Endometrium (tissue), 2 donors: Measurements from ENCODE around the gene BTG4.

ENCODE experiments used
- FAIRE-seq: peaks from 2 replicates; lab custom pipeline; 2012; peaks lifted over from hg19 to GRCh38; lab: Jason Lieb, UNC
- donor health status: control.
- donor health status: control.

Gene BTG4

DNA sequence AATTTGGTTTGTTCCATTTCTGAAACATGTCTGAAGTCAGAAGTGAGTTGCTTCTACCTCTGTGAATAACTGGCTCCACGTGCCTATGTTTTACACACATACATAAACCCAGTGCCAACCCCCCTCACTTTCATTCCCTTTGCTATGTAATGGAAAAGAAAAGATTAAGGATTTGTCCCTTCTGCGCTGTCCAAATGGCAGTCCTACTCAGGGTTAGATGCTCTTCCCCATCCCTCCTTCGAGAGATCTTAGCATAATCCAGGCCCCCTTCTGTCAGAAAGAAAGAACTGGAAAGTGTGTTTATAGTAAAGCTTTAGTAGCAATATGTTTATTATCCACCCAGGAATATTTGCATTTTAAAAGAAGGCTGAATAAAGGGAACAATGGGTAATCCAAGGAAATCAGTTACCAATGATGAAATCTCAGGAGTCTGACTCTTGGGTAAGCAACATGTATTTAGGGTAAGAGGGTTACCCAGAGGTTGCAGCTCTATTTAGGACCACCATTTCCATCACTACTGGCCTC, 25.2 kb upstream of the BTG4 start:
- FAIRE-seq = no peak

DNA sequence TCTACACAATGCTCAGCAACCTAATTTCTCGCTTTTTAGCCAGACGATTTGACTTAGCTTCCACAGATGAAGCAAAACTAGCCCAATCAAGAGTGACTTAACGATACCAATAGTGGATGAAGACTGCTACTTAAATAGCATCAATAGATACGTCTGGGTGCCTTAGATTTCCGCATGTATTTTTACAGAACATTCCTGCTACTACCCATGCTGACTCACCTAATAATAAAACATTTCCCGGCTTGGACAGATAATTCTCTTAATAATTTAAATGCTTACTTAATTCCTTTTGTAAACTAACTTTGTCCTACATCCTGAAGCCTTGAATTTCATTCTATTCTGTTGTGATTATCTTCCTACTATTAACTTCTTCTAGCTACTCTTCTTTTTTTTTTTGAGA, 23.1 kb upstream of the BTG4 start:
- FAIRE-seq = no peak

DNA sequence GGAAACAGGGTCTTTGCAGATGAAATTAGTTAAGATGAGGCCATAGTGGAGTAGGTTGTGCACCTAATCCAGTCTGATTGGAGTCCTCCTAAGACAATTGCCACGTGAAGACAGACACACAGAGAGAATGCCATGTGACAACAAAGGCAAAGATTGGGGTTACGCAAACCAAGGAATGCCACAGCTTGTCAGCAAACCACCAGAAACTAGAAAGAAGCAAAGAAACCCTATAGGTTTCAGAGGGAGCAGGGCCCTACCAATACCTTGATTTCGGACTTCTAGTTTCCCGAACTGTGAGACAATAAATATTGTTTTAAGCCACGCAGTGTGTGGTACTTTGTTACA, 20.2 kb upstream of the BTG4 start:
- FAIRE-seq = no peak

DNA sequence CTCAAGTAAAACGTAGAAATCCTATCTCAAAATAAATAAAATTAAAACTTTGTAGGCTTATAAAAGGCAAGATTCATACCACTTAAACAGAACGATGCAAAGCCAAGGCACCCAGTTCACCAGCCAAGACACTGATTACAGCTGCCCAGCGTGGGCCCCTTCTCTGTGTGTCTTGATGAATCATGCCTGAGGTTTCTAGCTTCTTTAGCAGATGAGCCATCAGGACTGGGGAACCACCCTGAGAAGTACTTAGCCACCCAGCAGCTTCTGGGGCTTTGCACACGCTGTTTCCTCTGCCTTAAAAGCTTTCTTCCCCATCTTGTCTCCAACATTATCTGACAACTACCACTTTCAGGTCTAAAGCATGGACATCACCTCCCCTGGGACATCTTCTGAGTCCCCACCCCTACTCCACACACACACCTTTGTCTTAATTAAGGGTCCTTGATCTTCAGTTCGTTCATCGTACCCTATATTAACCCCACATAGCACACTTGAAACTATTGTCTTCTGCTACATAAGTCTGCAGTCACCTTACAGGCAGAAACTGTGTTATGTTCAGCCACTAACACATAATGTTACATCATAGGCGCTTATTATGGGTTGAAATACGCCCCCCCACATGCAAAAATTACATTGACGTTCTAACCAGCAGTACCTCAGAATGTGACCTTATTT, 19.6 kb upstream of the BTG4 start:
- FAIRE-seq = no peak

DNA sequence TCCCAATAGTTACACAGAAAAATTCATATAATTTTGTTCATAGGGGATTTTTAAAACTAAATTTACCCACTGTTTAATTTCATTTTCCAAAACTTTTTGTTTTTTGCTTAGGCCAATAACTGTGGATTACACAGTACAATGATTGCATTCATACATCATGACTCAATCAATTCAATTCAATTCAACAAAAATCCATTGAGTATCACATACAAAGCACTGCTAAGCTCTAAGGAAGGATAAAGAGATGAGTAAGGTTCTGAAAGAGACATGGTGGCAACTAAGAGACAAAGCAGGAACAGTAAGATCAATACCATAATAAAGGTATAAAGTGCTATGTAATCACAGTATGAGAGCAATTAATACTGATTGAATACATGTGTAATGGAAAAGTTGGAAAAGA, 18.9 kb upstream of the BTG4 start:
- no peak for FAIRE-seq

DNA sequence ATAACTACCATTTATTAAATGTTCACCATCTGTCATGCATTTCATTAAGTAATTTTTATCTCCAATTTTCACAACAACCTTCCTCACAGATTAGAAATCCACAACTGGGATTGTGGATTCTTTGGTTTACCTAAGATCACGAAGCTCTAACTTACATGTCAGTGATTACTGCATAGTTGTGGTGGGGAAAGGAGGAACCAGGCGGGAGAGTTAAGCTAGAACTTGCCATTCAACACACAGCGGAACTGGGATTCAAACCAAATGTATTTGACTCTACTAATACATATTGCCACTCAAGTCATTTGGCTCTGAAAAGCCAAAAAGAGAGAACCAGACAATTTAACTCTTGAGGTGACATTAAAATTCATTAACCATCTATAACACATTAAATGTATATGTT, 17.9 kb upstream of the BTG4 start:
- no peak for FAIRE-seq

DNA sequence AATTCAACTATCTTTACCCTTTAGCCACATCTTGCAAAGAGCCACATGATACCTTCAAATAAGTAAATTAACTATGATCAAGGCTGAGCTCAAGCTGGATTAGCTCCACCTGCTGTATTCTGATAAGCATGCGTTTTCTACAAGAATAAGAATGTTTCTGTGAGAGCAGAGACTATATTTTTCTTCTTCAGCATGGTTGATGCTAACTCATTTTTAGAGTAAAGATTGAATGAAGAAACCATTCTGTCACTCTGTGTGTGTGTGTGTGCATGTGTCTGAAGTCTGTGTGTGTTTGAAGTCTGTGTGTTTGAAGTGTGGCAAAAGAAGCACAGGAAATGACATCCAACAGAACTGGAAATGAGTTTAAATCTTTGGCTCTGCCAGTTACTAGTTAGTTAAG, 16.4 kb upstream of the BTG4 start:
- no peak for FAIRE-seq

DNA sequence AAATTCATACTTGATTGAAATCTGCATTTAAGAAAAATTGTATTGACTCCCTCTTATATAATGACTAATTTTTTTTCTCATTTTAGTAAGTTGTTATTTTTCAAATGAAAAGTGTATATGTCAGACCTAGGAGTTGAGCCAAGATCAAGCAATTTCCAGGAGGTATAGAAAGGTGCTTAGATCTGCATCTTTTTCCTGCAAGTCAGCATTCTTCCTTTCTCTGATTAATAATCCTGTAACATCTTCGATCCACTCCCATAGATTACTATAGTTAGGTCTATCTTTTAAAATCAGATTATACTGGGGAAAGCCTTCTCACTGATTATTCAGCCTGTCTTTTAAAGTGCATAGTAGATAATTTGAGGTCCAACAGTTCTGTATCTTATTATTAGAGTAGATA, 15.1 kb upstream of the BTG4 start:
- no peak for FAIRE-seq

DNA sequence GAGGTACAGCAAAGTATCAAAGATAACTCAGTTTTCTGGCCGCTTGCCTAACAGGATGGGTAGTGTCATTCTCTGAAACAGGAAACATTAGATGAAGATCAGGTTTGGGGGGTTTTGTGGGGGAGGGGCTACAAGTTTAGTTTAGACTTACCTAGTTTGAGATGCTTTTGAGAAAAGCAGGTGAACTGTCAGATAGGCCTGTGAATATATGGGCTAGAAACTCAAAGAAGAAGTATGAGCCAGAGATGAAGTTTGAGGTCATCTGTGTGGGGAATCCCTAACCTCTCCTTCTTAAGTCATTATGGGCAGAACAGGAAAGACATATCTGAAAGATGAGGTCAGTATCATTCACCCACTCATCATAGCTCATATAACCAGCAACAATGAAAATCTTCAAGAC, 14.3 kb upstream of the BTG4 start:
- FAIRE-seq = no peak

DNA sequence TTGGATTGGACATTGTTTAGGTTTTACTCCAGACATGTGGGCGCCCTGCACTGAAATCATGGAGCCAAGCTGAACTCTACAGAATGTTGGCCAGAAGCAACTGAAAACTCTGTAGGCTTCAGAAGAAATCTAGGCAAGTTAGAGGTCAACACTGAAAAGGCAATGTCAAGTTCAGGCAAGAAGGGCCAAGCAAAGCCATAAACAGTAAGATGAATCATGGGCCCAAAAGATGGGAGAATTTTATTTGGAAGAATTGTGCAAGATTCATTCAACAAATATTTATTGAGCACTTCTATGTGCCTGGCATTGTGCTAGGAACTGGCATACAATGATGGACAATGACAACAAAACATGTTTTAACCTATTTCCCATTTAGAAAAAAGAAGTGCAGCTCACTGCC, 13.3 kb upstream of the BTG4 start:
- no peak for FAIRE-seq

DNA sequence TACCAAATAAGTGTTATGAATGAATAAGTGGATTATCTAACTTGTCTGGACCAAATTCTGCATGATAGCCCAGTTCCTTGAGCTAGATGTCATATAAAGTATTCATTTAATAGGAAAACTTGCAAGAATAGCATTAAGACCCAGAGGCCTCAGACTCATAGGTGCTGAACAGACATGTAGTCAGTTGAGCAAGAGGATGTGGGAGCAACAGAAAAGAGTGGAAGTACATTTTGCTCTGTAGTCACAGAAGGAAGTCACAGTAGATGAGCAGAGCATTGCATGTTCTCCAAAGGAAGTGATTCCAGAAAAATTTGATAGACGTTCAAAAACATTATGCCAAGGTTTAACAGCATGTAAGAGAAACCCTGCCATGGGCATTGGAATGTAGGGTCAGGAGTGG, 11.9 kb upstream of the BTG4 start:
- no peak for FAIRE-seq

DNA sequence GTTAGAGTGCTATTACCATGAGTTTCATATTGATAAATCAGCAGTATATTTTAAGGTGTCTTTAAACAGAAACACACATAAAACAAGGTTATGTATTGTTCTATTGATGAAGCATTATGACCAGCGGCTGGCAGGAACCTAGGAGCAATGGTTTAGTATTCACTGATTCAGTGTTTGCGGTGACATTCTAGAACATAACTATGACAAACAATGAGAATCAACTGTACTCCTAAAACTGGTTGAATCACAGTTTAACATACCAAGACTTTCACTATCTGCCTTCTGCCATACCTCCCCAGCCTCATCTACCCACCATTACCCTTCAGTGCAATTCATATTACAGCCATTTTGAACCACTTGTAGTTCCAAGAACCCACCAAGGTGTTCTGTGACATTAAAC, 11.2 kb upstream of the BTG4 start:
- no peak for FAIRE-seq

DNA sequence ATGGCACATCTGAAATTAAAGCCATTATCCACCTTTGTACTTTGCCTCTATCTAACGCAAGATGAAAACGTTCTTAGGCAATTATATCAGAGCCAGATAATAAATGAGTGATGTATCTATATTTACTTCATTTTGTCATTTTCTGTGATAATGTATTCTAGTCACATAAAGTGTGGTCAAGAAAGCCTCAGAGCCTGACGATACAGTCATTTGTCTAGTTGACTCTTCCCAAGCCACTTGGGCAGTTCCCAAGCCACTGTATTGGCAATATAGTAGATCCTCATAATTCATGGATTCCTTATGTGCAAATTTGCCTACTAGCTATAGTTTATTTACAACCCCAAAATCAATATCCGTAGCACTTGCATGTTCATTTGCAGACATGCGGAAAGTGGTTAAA, 10.2 kb upstream of the BTG4 start:
- no peak for FAIRE-seq

DNA sequence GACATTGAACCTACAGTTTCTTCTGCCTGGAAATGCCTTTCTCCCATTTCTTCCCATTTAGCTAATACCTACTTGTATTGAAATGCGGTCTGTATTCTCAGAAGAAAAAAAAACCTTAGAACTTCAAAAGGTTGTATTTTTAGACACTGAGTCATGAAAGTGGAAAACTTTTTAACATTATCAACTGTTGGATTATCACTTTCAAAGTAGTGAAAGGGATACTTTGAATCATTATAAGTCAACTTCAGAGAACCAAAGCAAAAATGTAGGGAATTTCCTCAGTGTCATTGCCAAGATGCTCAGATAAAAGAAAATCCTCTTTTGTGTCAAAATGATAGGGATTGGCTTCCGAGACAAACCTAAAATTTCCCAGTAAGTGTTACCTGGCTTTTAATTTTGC, 8.9 kb upstream of the BTG4 start:
- FAIRE-seq = no peak

DNA sequence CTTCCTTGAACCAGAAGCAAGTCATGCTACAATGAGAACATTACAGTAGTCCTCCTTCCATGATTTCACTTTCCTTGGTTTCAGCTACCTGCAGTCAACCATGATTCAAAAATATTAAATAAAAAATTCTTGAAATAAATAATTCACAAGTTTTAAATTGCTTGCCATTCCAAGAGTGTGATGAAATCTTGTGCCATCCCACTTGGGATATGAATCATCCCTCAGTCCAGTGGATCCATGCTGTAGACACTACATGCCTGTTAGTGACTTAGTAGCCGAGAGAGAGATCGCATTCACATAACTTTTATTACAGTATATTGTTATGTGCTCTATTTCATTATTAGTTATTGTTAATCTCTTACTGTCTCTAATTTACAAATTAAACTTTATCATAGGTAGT, 8.4 kb upstream of the BTG4 start:
- FAIRE-seq = no peak

DNA sequence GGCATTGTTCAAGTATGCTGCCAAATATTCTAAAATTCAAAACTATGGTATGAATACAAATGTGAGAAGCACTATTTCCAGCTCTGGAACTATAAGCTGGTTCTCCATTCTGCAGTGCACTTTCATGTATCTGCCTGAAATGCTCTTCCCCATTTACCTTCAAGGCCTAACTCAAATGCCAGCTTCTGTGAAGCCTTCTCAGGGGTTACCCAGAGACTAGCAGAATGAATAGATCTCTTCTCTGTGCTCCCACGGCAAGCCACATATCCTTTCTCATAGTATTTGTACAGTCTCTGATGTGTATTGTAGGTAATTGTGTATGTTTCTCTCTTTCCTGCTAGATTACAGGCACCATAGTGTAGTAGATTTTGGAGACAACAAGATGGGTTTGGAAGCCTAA, 6.5 kb upstream of the BTG4 start:
- no peak for FAIRE-seq

DNA sequence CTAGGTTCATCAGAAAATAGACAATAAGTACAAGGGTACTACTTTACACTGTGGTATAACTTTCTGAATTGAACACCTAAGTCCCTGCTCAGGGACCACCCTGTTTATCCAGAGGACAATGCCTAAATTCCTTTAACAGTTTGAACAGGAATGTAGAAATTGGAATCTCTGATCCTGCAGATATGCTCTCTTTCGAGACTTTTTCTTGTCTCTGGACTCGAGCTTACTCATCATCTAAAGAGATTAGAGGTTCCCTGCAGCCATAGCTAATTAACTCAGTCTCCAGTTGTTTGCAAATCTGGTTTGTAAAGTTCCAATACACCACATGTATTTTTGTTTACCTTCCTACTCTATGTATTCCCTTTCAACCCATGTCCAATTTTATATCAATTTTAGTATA, 3.4 kb upstream of the BTG4 start:
- FAIRE-seq = no peak

DNA sequence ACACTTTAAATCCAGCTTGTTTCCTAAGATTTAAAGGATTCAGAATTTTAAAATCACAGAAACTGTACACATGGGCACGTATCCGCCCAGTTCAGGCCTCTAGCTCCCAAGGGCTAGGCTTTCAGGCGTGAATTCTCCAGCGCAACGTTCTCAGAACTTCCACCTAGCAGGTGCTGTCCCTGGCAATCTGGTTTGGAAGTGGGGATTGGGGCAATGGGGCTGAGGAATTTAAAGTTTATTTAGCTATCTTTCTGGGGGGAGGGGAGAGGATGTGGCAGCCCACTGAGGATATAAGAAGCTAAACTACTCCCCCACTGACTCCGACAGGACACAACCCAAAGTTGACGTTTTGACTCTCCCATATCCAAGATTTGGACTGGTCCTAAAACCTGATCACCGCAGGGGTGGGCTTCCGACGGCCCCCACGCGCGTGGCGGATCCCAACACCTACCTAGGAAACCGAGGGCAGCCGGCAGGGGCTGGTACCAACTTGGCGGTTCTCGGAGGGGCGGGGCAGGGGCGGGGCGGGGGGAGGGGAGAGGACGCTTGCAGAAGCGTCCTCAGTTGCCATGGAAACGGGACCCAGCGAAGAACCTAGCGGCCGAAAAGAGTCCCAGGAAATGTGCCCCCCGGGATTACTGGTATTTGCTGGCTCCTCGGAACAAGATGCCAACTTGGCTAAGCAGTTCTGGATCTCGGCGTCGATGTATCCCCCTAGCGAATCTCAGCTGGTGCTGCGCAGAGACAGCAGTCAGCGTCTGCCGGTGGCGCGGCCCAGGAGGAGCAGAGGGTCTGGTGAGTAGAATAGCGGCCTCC, 2.2 kb upstream of the BTG4 start, which contains the start of gene HOATZ:
Gene HOATZ (plus strand): TSS at position 563 of the 816 bp plus-strand sequence. CDS start 7 bp downstream, at position 570.
- no peak for FAIRE-seq

DNA sequence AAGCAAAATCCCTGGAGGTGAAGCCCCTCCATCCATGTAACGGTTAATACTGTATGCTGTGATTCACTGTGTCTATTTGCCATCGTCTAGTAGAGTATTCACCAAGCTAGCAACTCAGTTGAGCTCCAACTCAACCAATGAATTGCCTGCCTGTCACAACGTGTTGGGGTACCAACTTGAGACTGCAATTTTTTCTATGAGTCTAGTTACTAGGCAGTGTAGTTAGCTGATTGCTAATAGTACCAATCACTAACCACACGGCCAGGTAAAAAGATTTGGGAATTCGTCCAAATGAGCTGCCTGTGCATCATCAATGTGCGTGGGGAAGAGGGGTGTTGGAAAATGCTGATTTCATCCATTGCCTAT, 1.0 kb upstream of the BTG4 start:
- no peak for FAIRE-seq

DNA sequence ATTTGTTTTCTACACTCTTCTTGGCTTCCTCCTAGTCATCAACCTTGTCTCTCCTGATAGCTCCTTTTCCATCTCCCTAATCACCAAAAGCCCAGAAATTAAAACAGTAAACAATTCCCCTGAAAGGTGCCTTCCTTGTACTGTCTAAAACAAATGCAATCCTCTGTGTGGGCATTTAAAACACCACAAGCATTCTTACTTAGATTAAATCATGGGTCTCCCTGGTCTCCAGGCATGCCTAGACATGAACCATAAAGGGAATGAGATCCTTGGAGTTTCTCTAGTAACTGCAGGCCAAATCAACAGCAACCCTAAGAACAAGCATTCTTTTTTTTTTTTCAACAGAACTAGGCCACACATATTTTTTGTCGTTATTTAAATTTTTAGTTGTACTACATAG, 1.9 kb downstream of the BTG4 start:
- no peak for FAIRE-seq

DNA sequence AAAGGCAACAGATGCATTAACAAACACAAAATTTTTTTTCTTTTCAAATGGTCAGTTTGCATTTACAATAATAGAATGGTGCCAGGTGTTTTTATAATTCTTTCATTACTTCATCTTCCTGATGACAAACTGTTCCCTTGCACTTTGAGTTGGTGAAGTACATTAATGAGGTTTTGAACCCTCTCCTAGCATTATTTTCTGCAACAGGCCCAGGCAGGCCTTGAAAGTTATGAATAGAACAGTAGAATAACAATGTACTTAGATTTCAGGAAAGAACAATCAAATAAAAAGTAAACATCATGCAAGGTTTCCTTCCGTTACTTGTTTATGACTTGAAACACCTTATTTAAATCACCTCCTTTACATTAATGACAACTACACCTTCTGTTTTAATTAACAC, 9.6 kb downstream of the BTG4 start:
- FAIRE-seq = no peak

DNA sequence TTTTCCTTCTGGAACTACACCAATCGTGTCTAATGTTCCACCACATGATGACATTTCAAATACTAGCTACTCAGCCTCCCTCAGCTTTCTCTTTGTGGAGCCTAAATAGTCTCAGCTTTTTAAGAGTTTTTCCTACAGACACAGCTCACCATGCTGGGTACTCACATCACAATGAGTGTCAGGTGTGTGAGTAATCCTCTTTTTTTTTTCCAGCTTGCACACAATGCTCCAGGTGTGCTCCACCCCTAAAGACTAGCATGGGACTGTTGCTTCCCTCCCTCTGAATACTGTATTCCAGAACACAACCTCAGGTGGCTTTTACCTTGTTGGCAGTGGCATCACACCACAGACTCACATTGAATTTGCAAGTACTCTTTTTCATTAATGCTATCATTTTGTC, 11.7 kb downstream of the BTG4 start:
- FAIRE-seq = no peak

DNA sequence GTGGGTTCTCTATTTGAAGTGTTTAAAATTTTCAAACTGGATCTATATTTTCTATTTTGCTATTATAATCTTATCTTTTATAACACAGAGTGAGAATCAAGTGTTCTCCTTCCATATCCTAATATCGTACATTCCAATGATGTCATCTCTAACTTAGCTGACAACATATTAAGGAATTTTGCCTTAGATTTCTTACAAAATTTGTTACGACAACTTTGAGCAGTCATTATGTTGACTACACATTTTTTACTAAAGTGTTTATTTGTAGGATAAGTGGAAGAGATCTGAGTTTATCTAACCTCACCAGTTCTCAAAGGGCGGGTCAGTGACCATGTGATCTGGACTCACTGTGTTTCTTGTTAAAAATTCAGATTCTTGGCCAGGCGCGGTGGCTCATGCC, 12.7 kb downstream of the BTG4 start:
- FAIRE-seq = no peak

DNA sequence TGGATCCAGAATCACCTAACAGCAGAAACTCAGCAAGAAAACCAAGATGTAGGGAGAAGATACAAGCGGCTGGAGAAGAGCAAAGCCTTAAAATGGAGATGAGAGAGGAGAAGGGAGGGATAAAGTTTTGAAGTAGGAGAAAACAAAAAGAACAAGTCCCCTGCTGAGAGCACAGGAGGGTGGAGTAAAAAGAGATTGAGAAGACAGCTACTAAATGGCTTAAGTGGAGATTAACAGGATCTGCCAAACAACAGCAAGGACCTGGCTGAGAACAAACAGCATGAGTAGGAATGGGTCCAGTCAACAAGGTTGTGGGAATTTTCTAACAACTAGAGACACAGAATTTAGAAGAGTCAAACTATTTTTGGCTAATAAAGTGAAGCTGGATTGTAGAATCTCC, 18.1 kb downstream of the BTG4 start:
- no peak for FAIRE-seq
